ACC112 (cell line): ENCODE data around the gene ERMARD.

Experiments used
- H2AFZ ChIP-seq: fragments of 200-600 bp; sonication (generic); one replicate; pipeline ENCODE4 v1.6.0; 2017; ENCODE audit warnings: antibody characterized with exemption, low read length; ENCODE audit not compliant: unreplicated experiment
- H3K27ac ChIP-seq: fragments of 200-600 bp; sonication (generic); 2 replicates; pipeline ENCODE4 v1.5.1; 2014; ENCODE audit warnings: low read depth, mild to moderate bottlenecking, antibody characterized with exemption, low read length, moderate library complexity
- H3K27me3 ChIP-seq: fragments of 200-600 bp; sonication (generic); 2 replicates; pipeline ENCODE4 v1.6.1; 2014; ENCODE audit warnings: mild to moderate bottlenecking, antibody characterized with exemption, low read length, moderate library complexity, mixed read lengths; ENCODE audit not compliant: insufficient read depth
- H3K36me3 ChIP-seq: fragments of 200-600 bp; sonication (generic); 2 replicates; pipeline ENCODE4 v1.6.1; 2016; ENCODE audit warnings: mild to moderate bottlenecking, antibody characterized with exemption, low read length, moderate library complexity, mixed read lengths; ENCODE audit not compliant: insufficient read depth
- H3K4me1 ChIP-seq: fragments of 200-600 bp; sonication (generic); one replicate; pipeline ENCODE4 v1.6.1; 2016; ENCODE audit warnings: low read length, mixed read lengths; ENCODE audit not compliant: insufficient read depth, unreplicated experiment, control insufficient read depth
- H3K4me3 ChIP-seq: fragments of 200-600 bp; sonication (generic); 2 replicates; pipeline ENCODE4 v1.5.1; 2014; ENCODE audit warnings: mild to moderate bottlenecking, low read depth, low read length
- H3K79me2 ChIP-seq: fragments of 200-600 bp; sonication (generic); one replicate; pipeline ENCODE4 v1.6.0; 2016; ENCODE audit warnings: low read length; ENCODE audit not compliant: control insufficient read depth, unreplicated experiment, insufficient read depth

ERMARD gene

GRCh38 chr6:169783401-169783800 is 32.0 kb downstream of the ERMARD start:
- Histone ChIP-seq H2AFZ (no peak overlapping the region), H3K27ac (no peak overlapping the region), H3K79me2 (no peaks in the 10 kb centered on the region), H3K4me1 (no peaks in the 10 kb centered on the region), H3K27me3 (no peaks in the 10 kb centered on the region), H3K36me3 (peaks cover 7% of the 10 kb centered on the region; the same call in 1 of the 2 replicates), H3K4me3 (no peak overlapping the region)

GRCh38 chr6:169783971-169784820 is 32.8 kb downstream of the ERMARD start:
- Histone ChIP-seq H3K36me3 (peaks cover 7% of the 10 kb centered on the region; the same call in 1 of the 2 replicates), H3K4me1 (no peaks in the 10 kb centered on the region), H3K4me3 (no peak overlapping the region), H3K79me2 (no peaks in the 10 kb centered on the region), H3K27ac (no peak overlapping the region), H2AFZ (no peak overlapping the region), H3K27me3 (no peaks in the 10 kb centered on the region)

- no peak overlapping the region for H3K4me3 ChIP-seq
- no peaks in the 10 kb centered on the region for H3K79me2 ChIP-seq
- H3K27ac ChIP-seq, result no peak overlapping the region
- no peak overlapping the region for H2AFZ ChIP-seq
- no peaks in the 10 kb centered on the region for H3K4me1 ChIP-seq
- H3K36me3 ChIP-seq, result peaks cover 7% of the 10 kb centered on the region; the same call in 1 of the 2 replicates
- H3K27me3 ChIP-seq, result no peaks in the 10 kb centered on the region
Observed at GRCh38 chr6:169784821-169785340, 33.5 kb downstream of the ERMARD start.

- no peak overlapping the region for H3K4me3 ChIP-seq
- H3K27me3 ChIP-seq, result no peaks in the 10 kb centered on the region
- no peaks in the 10 kb centered on the region for H3K4me1 ChIP-seq
- no peaks in the 10 kb centered on the region for H3K79me2 ChIP-seq
- no peak overlapping the region for H2AFZ ChIP-seq
- no peak overlapping the region for H3K27ac ChIP-seq
- H3K36me3 ChIP-seq, result peaks cover 7% of the 10 kb centered on the region; the same call in 1 of the 2 replicates
Observed at GRCh38 chr6:169785566-169785965, 34.1 kb downstream of the ERMARD start.

GRCh38 chr6:169786349-169786748 is 34.9 kb downstream of the ERMARD start:
- no peaks in the 10 kb centered on the region for H3K4me1 ChIP-seq
- H3K79me2 ChIP-seq, result no peaks in the 10 kb centered on the region
- H3K27ac ChIP-seq, result no peak overlapping the region
- no peak overlapping the region for H2AFZ ChIP-seq
- no peak overlapping the region for H3K4me3 ChIP-seq
- peaks cover 5% of the 10 kb centered on the region; the same call in 1 of the 2 replicates for H3K36me3 ChIP-seq
- H3K27me3 ChIP-seq, result no peaks in the 10 kb centered on the region

- Histone ChIP-seq H3K36me3 (peaks cover 2% of the 10 kb centered on the region; the same call in 1 of the 2 replicates), H3K79me2 (no peaks in the 10 kb centered on the region), H2AFZ (no peak overlapping the region), H3K4me3 (no peak overlapping the region), H3K27me3 (no peaks in the 10 kb centered on the region), H3K27ac (no peak overlapping the region), H3K4me1 (no peaks in the 10 kb centered on the region)
Observed at GRCh38 chr6:169787797-169788196, 36.4 kb downstream of the ERMARD start.

GRCh38 chr6:169788809-169789145 is 37.4 kb downstream of the ERMARD start:
- Histone ChIP-seq H3K27ac (no peak overlapping the region), H3K4me1 (no peaks in the 10 kb centered on the region), H3K36me3 (no peaks in the 10 kb centered on the region), H3K4me3 (no peak overlapping the region), H3K79me2 (no peaks in the 10 kb centered on the region), H3K27me3 (no peaks in the 10 kb centered on the region), H2AFZ (no peak overlapping the region)

DNA sequence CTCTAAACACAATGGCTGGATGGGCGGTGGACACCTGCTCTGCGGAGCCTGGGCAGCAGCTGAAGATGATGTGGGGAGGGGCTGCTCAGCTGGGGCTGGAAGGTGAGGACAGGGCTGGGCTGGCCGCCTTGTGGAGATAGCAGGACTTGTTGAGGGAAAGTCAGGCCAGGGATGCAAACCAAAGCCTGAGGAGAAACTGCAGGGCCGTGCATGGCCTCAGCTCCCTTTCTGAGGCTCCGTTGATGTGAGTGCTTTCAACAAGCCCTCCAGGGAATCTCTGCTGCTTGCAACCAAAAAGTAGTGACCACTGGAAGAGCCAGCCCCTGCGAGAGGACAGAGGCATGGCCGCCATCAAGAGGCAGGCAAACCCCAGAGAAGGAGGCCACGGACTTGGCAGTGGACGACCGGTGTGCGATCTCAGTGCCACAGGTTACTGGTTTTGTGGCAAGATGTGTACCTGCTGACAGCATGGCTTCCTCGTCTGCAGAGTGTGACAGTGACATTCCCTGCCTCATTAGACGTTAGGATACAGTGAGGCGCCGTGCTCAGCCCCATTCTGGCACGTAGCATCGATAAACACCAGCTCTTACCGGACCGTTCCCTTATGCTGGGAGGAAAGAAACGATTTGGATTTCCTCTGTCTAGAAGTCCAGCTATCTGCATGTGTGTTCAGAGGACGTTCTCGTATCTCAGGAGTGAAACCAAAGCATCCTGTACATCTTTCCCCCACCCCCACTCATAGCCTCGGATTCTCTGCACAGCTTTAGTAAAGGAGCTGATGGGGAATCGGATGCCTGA is 37.9 kb downstream of the ERMARD start:
- Histone ChIP-seq H3K4me3 (peak overlapping the region; percentile 79), H3K79me2 (no peaks in the 10 kb centered on the region), H3K36me3 (no peaks in the 10 kb centered on the region), H3K4me1 (no peaks in the 10 kb centered on the region), H2AFZ (peak overlapping the region; percentile 83), H3K27me3 (no peaks in the 10 kb centered on the region), H3K27ac (no peak overlapping the region)

DNA sequence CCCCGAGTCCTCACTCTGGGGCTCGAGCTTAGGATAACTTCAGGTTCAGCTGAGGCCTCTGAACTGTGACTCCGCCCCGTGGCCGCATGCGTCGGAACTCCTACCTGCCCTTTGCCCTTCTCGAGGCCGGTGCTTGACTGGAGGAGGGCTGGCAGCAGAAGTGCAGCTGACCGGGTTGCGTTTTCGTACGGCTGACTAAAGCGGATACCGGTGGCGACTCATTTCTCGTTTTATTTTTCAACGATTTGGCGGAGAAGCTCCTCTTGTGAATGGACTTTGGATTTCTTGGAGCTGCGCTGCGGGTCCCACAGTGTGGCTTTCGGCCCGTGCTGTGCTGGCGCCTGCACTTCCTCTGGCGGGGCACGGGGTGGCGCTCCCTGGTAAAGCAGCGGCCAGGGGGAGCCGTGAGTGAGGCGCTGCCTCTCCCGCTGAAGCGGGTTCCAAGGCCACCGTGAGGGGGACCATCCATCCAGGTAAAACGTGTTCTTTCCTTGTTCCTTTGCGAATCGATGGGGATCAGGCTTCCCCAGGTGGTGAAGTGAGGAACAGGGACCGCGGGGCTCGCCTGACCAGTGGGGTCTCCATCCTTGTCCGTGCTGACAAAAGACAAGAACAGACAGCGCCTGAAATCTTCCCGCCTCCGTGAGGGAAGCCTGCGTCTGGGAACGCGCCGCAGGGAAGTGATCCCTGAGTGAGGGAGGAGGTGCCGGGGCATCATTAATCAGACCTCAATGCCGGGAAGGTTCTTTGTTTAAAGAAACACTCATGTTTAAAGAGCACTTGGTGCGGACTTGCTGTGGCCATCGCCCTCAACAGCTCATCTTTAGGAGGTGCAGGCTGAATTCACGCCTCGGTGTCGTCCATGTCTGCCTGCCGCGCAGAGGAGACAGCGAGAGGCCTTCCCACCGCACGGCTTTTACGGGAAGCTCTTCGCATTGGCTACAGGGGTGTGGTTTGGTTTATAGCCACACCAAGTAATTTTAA is 38.8 kb downstream of the ERMARD start:
- Histone ChIP-seq H2AFZ (peak overlapping the region; percentile 83), H3K36me3 (no peaks in the 10 kb centered on the region), H3K27me3 (no peaks in the 10 kb centered on the region), H3K4me1 (no peaks in the 10 kb centered on the region), H3K27ac (no peak overlapping the region), H3K79me2 (no peaks in the 10 kb centered on the region), H3K4me3 (peak overlapping the region; percentile 79)

- Histone ChIP-seq H3K36me3 (no peaks in the 10 kb centered on the region), H3K4me3 (no peak overlapping the region), H3K4me1 (no peaks in the 10 kb centered on the region), H3K79me2 (no peaks in the 10 kb centered on the region), H3K27me3 (no peaks in the 10 kb centered on the region), H3K27ac (no peak overlapping the region), H2AFZ (no peak overlapping the region)
Observed at GRCh38 chr6:169791721-169792131, 40.3 kb downstream of the ERMARD start.
